ENCODE results near the gene SRD5A2.

The SRD5A2 gene

DNA sequence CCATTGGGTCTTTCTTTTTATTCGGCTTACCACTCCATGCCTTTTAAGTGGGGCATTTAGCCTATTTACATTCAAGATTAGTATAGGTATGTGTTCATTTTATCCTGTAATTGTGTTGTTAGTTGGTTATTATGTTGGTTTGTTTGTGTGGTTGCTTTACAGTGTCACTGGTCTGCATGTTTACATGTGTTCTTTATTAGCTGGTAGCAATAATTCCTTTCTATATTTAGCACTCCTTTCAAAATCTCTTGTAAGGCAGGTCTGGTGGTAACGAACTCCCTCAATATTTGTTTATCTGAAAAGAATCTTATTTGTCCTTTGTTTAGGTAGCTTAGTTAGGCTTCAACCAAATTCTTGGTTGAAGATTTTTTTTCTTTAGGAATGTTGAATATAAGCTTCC is 97.5 kb downstream of the SRD5A2 start:
- DNase-seq (ENCODE audit: low read depth, low spot score): no peak
- H3K4me3 ChIP-seq (ENCODE audit: low read length): no peak overlapping the region

GRCh38 chr2:31476511-31477180 is 104.1 kb downstream of the SRD5A2 start:
- no peak for DNase-seq (ENCODE audit: low read depth, low spot score)
- no peak overlapping the region for H3K4me3 ChIP-seq (ENCODE audit: low read length)

- DNase-seq (ENCODE audit: low read depth, low spot score): no peak
- no peak overlapping the region for H3K4me3 ChIP-seq (ENCODE audit: low read length)
Observed at GRCh38 chr2:31475692-31476091, 105.0 kb downstream of the SRD5A2 start.

DNA sequence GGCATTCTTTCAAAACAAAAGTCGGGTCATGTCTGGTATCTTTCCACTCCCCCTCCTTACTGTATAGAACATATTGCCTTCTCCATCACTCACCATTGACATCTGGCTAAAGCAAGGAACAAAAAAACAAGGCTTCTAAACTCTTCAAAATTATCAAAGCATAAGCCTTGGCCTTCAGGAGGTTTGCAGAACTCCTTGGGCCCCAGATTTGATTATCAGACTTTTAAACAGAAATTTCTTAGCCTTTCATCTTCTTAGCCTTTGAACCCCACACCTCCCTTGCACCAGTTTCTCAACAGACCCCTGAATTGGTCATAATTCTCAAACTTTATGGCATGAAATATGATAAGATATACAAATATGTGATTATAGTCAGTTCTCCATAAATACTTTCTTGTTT is 106.4 kb downstream of the SRD5A2 start:
- no peak for DNase-seq (ENCODE audit: low read depth, low spot score)

More for the DNA sequence above, 106.4 kb downstream of the SRD5A2 start:
- no peak overlapping the region for H3K4me3 ChIP-seq (ENCODE audit: low read length)

All from Jurkat, Clone E6-1 (cell line).